ENCODE data around the gene MRGPRF. TPM values are rescaled to one million over a fixed set of nuclear protein-coding genes. Genes with fewer than 3 reads are reported as not detected.

MRGPRF gene, protein sequence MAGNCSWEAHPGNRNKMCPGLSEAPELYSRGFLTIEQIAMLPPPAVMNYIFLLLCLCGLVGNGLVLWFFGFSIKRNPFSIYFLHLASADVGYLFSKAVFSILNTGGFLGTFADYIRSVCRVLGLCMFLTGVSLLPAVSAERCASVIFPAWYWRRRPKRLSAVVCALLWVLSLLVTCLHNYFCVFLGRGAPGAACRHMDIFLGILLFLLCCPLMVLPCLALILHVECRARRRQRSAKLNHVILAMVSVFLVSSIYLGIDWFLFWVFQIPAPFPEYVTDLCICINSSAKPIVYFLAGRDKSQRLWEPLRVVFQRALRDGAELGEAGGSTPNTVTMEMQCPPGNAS
- total RNA-seq: not detected
- not detected for polyA plus RNA-seq (2013, experiment 1 of 2)
- 0.59 TPM for polyA plus RNA-seq (2013, experiment 2 of 2)
- total RNA-seq: 0 to 0.17 (median 0) reads per million in 172 experiments

DNA sequence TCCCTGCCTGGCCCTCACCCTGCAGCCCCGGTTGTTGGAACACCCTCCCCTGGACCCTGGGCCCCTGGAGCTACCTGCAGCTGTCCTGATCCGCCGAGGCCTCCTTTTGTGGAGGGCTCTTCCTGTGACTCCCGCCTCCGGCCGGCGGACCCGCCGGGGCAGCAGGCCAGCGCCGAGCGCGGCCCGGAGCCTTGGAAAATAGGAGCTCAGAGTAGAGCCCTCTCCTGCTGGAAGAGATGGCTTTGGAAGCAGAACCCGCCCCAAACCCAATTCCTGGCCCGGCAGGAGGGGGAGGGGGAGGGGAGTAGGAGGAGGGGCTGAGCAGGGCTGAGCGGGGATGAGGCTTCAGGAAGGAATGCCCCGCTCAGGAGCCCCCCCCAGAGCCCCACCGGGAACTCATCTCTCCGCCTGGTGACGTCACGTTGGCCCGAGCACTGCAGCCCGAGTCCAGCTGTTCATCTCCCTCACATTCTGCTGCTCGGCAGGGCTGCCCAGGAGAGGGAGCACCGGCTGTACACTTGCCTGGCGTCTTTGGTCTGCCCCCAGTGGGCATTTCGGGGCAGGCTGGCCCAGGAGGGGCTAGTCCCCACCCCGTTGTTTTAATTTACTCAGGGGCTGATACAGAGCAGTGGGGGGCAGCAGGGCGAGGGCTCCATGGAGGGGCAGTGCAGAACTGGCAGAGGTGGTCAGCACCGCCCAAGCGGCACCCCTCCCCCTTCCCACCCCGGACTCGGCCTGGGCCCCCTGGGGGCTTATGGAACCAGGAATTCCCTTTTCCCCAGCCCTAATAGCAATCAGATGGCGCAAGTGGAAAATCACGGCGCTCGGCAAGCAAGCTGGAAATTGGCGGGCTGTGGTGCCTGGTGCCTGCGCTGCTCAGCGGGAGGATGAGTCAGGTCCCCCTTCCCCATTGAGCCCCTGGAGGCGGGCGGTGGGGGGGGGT is at the start of gene MRGPRF:
MRGPRF (minus strand) TSS at position 238 of the 943 bp plus-strand sequence. CDS start 3,345 bp downstream, outside the sequence.
- CTCF ChIA-PET: no interaction called here
- peaks cover 5% of the 10 kb centered on the region for H3K4me1 Mint-ChIP-seq (ENCODE audit: low read depth)
- TF ChIP-seq, protein P1, sequence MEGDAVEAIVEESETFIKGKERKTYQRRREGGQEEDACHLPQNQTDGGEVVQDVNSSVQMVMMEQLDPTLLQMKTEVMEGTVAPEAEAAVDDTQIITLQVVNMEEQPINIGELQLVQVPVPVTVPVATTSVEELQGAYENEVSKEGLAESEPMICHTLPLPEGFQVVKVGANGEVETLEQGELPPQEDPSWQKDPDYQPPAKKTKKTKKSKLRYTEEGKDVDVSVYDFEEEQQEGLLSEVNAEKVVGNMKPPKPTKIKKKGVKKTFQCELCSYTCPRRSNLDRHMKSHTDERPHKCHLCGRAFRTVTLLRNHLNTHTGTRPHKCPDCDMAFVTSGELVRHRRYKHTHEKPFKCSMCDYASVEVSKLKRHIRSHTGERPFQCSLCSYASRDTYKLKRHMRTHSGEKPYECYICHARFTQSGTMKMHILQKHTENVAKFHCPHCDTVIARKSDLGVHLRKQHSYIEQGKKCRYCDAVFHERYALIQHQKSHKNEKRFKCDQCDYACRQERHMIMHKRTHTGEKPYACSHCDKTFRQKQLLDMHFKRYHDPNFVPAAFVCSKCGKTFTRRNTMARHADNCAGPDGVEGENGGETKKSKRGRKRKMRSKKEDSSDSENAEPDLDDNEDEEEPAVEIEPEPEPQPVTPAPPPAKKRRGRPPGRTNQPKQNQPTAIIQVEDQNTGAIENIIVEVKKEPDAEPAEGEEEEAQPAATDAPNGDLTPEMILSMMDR (IDR thresholded peaks at IDR 0.05): no peak
- H3K4me3 ChIP-seq (ENCODE audit: low read length): no peak within 1 kb of the TSS
- no peak within 1 kb of the TSS for H3K4me3 Mint-ChIP-seq
- no peaks in the 10 kb centered on the region for H3K36me3 Mint-ChIP-seq (ENCODE audit: low read depth)
- H3K36me3 ChIP-seq (ENCODE audit: insufficient read depth, low read length): no peaks in the 10 kb centered on the region
- peak in 2 of 14 experiments; percentile 7 to 37 for DNase-seq
- H3K9me3 Mint-ChIP-seq: no peaks in the 10 kb centered on the region
- H3K4me1 ChIP-seq (ENCODE audit: insufficient read depth, low read length): peaks cover 18% of the 10 kb centered on the region
- peaks cover 0 to 4% of the 10 kb centered on the region in 2 experiments for H3K9me3 ChIP-seq (ENCODE audit: control insufficient read depth in 1 of 2, insufficient read depth in 1 of 2, low read length in 2 of 2)
- H3K27me3 ChIP-seq (ENCODE audit: control insufficient read depth in 1 of 2, insufficient read depth in 2 of 2, low read length in 2 of 2): peaks cover 39 to 60% of the 10 kb centered on the region in 2 experiments
- intact Hi-C loops (cut with DNase I, micrococcal nuclease): no loop called here
- no peak within 1 kb of the TSS for H3K27ac ChIP-seq (ENCODE audit: low read depth in 1 of 2, low read length in 2 of 2)
- no peak for ATAC-seq (ENCODE audit: poor library complexity)
- POLR2A ChIA-PET: no interaction called here
- H3K27me3 Mint-ChIP-seq: peaks cover 36% of the 10 kb centered on the region
- no peak within 1 kb of the TSS for H3K27ac Mint-ChIP-seq

DNA sequence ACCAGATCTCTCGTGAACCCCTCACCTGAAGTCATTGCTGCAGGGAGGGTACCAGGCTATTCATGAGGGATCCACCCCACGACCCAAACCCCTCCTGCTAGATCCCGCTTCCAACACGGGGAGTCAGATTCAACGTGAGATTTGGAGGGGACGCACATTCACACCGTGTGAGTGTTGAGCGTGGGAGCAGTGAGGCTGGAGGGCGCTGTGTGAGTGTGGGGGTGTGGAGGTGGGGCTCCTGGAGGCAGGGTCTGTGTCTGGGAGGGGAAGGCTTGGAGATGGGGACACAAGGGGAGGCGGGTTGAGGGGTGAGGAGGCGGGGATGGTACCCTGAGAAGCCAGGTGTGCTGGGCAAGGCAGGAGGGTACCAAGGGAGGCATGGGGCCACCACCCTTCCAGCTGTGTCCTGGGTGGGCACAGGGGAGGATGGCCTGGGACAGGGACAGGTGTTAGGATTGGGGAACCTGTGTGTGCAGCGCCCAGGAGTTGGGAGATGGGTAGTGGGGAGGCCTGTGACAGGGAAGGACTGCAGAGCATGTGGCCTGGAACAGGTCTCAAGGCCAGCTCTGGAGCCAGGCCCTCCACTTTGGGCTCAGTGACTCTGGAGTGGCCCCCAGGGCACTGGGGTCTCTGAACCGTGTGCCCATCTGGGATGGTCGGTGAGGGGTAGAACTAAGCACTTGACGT is 49.3 kb upstream of the MRGPRF start:
- ATAC-seq (ENCODE audit: poor library complexity): no peak

DNA sequence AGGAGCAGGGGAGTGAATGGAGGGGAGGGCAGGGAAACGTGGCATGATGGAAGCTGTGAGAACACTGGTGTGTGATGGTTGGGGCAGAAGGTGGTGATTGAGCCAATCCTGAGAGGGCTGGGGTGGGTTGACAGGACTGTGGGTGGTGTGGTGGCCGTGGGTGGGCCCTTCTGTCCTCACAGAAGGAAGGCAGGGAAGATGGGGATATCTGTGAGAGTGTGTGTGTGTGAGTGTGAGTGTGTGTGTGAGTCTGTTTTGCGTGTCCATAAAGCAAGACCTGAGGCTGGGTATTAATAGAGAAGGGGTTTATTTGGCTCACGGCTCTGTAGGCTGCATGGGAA is 48.6 kb upstream of the MRGPRF start:
- H3K4me1 Mint-ChIP-seq (ENCODE audit: low read depth): no peaks in the 10 kb centered on the region
- no peaks in the 10 kb centered on the region for H3K27me3 ChIP-seq (ENCODE audit: control insufficient read depth in 1 of 2, insufficient read depth in 2 of 2, low read length in 2 of 2)
- H3K27ac Mint-ChIP-seq: peak overlapping the region; percentile 20
- intact Hi-C loops (cut with DNase I, micrococcal nuclease): no loop called here
- no peak overlapping the region for H3K4me3 ChIP-seq (ENCODE audit: low read length)
- ChIA-PET POLR2A (no interaction called here), CTCF (no interaction called here)
- H3K4me1 ChIP-seq (ENCODE audit: insufficient read depth, low read length): no peaks in the 10 kb centered on the region
- ATAC-seq (ENCODE audit: poor library complexity) (no peak), DNase-seq (no peak)
- no peak overlapping the region for H3K27ac ChIP-seq (ENCODE audit: low read depth in 1 of 2, low read length in 2 of 2)
- H3K27me3 Mint-ChIP-seq: no peaks in the 10 kb centered on the region
- peaks cover 19% of the 10 kb centered on the region for H3K36me3 ChIP-seq (ENCODE audit: insufficient read depth, low read length)
- no peak overlapping the region for H3K4me3 Mint-ChIP-seq
- H3K9me3 ChIP-seq (ENCODE audit: control insufficient read depth in 1 of 2, insufficient read depth in 1 of 2, low read length in 2 of 2): no peaks in the 10 kb centered on the region
- H3K36me3 Mint-ChIP-seq (ENCODE audit: low read depth): peaks cover 14% of the 10 kb centered on the region
- H3K9me3 Mint-ChIP-seq: no peaks in the 10 kb centered on the region
- TF ChIP-seq, protein P1 (IDR thresholded peaks at IDR 0.05): no peak

More for the DNA sequence above, 49.3 kb upstream of the MRGPRF start:
- no peaks in the 10 kb centered on the region for H3K9me3 ChIP-seq (ENCODE audit: control insufficient read depth in 1 of 2, insufficient read depth in 1 of 2, low read length in 2 of 2)
- H3K4me3 ChIP-seq (ENCODE audit: low read length): no peak overlapping the region
- TF ChIP-seq, protein P1 (IDR thresholded peaks at IDR 0.05): no peak
- Mint-ChIP-seq H3K9me3 (no peaks in the 10 kb centered on the region), H3K27ac (no peak overlapping the region), H3K36me3 (ENCODE audit: low read depth) (peaks cover 14% of the 10 kb centered on the region), H3K4me1 (ENCODE audit: low read depth) (no peaks in the 10 kb centered on the region), H3K27me3 (no peaks in the 10 kb centered on the region), H3K4me3 (no peak overlapping the region)
- H3K36me3 ChIP-seq (ENCODE audit: insufficient read depth, low read length): peaks cover 20% of the 10 kb centered on the region
- DNase-seq: no peak
- no peak overlapping the region for H3K27ac ChIP-seq (ENCODE audit: low read depth in 1 of 2, low read length in 2 of 2)
- no peaks in the 10 kb centered on the region for H3K4me1 ChIP-seq (ENCODE audit: insufficient read depth, low read length)
- no peaks in the 10 kb centered on the region for H3K27me3 ChIP-seq (ENCODE audit: control insufficient read depth in 1 of 2, insufficient read depth in 2 of 2, low read length in 2 of 2)
- CTCF ChIA-PET: no interaction called here
- POLR2A ChIA-PET: no interaction called here
- intact Hi-C loops (cut with DNase I, micrococcal nuclease): no loop called here
